Measurements from ENCODE around the gene ADH5. TPM values are rescaled to one million over a fixed set of nuclear protein-coding genes. Genes with fewer than 3 reads are reported as not detected.

The ADH5 gene
- total and polyA plus RNA-seq, 4 donors: 90.4 to 190 (median 120) TPM

- peaks cover 0 to 3% (median 0%) of the 10 kb centered on the region in 4 donors for H3K36me3 ChIP-seq (ENCODE audit: control insufficient read depth in 4 of 4, insufficient read depth in 3 of 4, low read depth in 1 of 4, low read length in 3 of 4)
- H3K4me3 ChIP-seq (ENCODE audit: low read depth in 1 of 3, low read length in 3 of 3): no peak overlapping the region
- no peak overlapping the region for H3K9ac ChIP-seq (ENCODE audit: low read depth in 1 of 2, low read length in 2 of 2)
- no peak overlapping the region for H3K27ac ChIP-seq (ENCODE audit: low read depth in 1 of 2, low read length in 2 of 2)
- no peak for DNase-seq (ENCODE audit: low spot score)
- no peaks in the 10 kb centered on the region for H3K27me3 ChIP-seq (ENCODE audit: control insufficient read depth in 4 of 4, insufficient read depth in 4 of 4, low read length in 3 of 4)
- WGBS: 86% methylated on average over 3 of the region's 3 CpGs
- no peaks in the 10 kb centered on the region for H3K9me3 ChIP-seq (ENCODE audit: control insufficient read depth in 4 of 4, low read length in 3 of 4)
- peaks cover 0 to 4% (median 3%) of the 10 kb centered on the region in 4 donors for H3K4me1 ChIP-seq (ENCODE audit: control insufficient read depth in 4 of 4, insufficient read depth in 4 of 4, low read length in 3 of 4)
- TF ChIP-seq GABPA (IDR thresholded peaks at IDR 0.05 in 1 of 2, conservative IDR thresholded peaks at IDR 0.05 in 1 of 2) (no peak), ZBTB33 (IDR thresholded peaks at IDR 0.05) (no peak), HNF4G (IDR thresholded peaks at IDR 0.05) (no peak), FOXA1 (IDR thresholded peaks at IDR 0.05) (no peak)
Observed at GRCh38 chr4:99029852-99030251, 58.7 kb downstream of the ADH5 start.

GRCh38 chr4:99029018-99029735 is 59.4 kb downstream of the ADH5 start:
- Histone ChIP-seq H3K36me3 (ENCODE audit: control insufficient read depth in 4 of 4, insufficient read depth in 3 of 4, low read depth in 1 of 4, low read length in 3 of 4) (peaks cover 0 to 3% (median 0%) of the 10 kb centered on the region in 4 donors), H3K27ac (ENCODE audit: low read depth in 1 of 2, low read length in 2 of 2) (no peak overlapping the region), H3K27me3 (ENCODE audit: control insufficient read depth in 4 of 4, insufficient read depth in 4 of 4, low read length in 3 of 4) (no peaks in the 10 kb centered on the region), H3K9me3 (ENCODE audit: control insufficient read depth in 4 of 4, low read length in 3 of 4) (no peaks in the 10 kb centered on the region), H3K4me3 (ENCODE audit: low read depth in 1 of 3, low read length in 3 of 3) (no peak overlapping the region), H3K4me1 (ENCODE audit: control insufficient read depth in 4 of 4, insufficient read depth in 4 of 4, low read length in 3 of 4) (peaks cover 0 to 4% (median 3%) of the 10 kb centered on the region in 4 donors), H3K9ac (ENCODE audit: low read depth in 1 of 2, low read length in 2 of 2) (no peak overlapping the region)
- TF ChIP-seq ZBTB33 (IDR thresholded peaks at IDR 0.05) (no peak), EGR1 (IDR thresholded peaks at IDR 0.05; ENCODE audit: low read depth in 2 of 2) (no peak), REST (IDR thresholded peaks at IDR 0.05) (no peak), YY1 (IDR thresholded peaks at IDR 0.05) (no peak), ATF3 (IDR thresholded peaks at IDR 0.05) (no peak), FOXA2 (IDR thresholded peaks at IDR 0.05) (no peak), RAD21 (IDR thresholded peaks at IDR 0.05) (no peak), TAF1 (conservative IDR thresholded peaks at IDR 0.05) (no peak), RXRA (IDR thresholded peaks at IDR 0.05) (no peak), SP1 (IDR thresholded peaks at IDR 0.05) (no peak), HNF4G (IDR thresholded peaks at IDR 0.05) (no peak), GABPA (IDR thresholded peaks at IDR 0.05 in 1 of 2, conservative IDR thresholded peaks at IDR 0.05 in 1 of 2) (no peak), CTCF (IDR thresholded peaks at IDR 0.05; ENCODE audit: low read depth, low read length, missing input control) (no peak), JUND (IDR thresholded peaks at IDR 0.05) (no peak), NR2F2 (IDR thresholded peaks at IDR 0.05) (no peak), MAX (IDR thresholded peaks at IDR 0.05) (no peak), FOXA1 (IDR thresholded peaks at IDR 0.05) (no peak), HNF4A (conservative IDR thresholded peaks at IDR 0.05) (no peak)
- WGBS: 56% methylated on average over 1 of the region's 1 CpG
- no peak for DNase-seq (ENCODE audit: low spot score)

All from liver (tissue), 9 donors.